Transverse colon (tissue), 4 donors: ENCODE data around the gene BCL6. TPM values are rescaled to one million over a fixed set of nuclear protein-coding genes. Genes with fewer than 3 reads are reported as not detected.

Experiments
- DNase-seq: peaks from one replicate; pipeline ENCODE4 v3.0.0-alpha.2; 2019
- H3K27ac ChIP-seq, 4 donors: fragments of 200-600 bp; sonication (generic); 2 replicates each; pipeline ENCODE4 v1.5.1; 2016 to 2018; ENCODE audit warnings: inconsistent platforms in 4 of 4
- H3K27me3 ChIP-seq: fragments of 200-600 bp; sonication (generic); 2 replicates; pipeline ENCODE4 v1.5.1; 2017; ENCODE audit warnings: inconsistent platforms
- H3K36me3 ChIP-seq, 4 donors: fragments of 200-600 bp; sonication (generic); 2 replicates each; pipeline ENCODE4 v1.5.1; 2017 to 2019; ENCODE audit warnings: inconsistent platforms in 4 of 4
- H3K4me1 ChIP-seq, 4 donors: fragments of 200-600 bp; sonication (generic); 2 replicates each; pipeline ENCODE4 v1.5.1; 2017 to 2020; ENCODE audit warnings: inconsistent platforms in 4 of 4
- H3K4me3 ChIP-seq, 4 donors: fragments of 200-600 bp; sonication (generic); 1 replicate in 1 of 4; 2 replicates in 3 of 4; pipeline versions ENCODE4 v1.5.1 to v1.6.1; 2017 to 2019; ENCODE audit warnings: inconsistent platforms in 4 of 4
- H3K9me3 ChIP-seq, 2 donors: fragments of 200-600 bp; sonication (generic); 2 replicates each; pipeline ENCODE4 v1.5.1; 2017 to 2019; ENCODE audit warnings: inconsistent platforms in 2 of 2
- EP300 ChIP-seq: sonication (generic); formaldehyde crosslinking; IDR thresholded peaks from one replicate; pipeline ENCODE4 v1.6.1; 2017; ENCODE audit warnings: antibody characterized with exemption, low read depth
- POLR2A ChIP-seq: fragments of 450-650 bp; IDR thresholded peaks from one replicate; pipeline ENCODE4 v1.6.1; 2016; ENCODE audit warnings: antibody characterized with exemption, mild to moderate bottlenecking, moderate library complexity
- POLR2AphosphoS5 ChIP-seq, 3 donors: sonication (generic); formaldehyde crosslinking; IDR thresholded peaks; one replicate each; pipeline ENCODE4 v1.6.1; 2016; ENCODE audit warnings: antibody characterized with exemption in 3 of 3
- WGBS, 2 donors: methylation state at CpG; one replicate each; pipeline ENCODE4 v1.1.5; 2018; ENCODE audit warnings: low coverage in 1 of 2; 5-methylcytosine and 5-hydroxymethylcytosine counted together
- in situ Hi-C, 4 donors: fragments of 200-750 bp; cut with MboI; loops; one replicate each; pipeline versions ENCODE4 v1.15.0 to v1.15.1; 2017; ENCODE audit warnings: low sequenced_read_pairs in 3 of 4, low pct_ligation_motif_present in 1 of 4, low pct_unique_long_range_greater_than_20kb in 1 of 4
- intact Hi-C: fragments of 100-400 bp; cut with DNase I; formaldehyde crosslinking; loops from one replicate; pipeline ENCODE4 v1.15.1; 2023; ENCODE audit warnings: low total_unique reads
- total RNA-seq, 4 donors: library from RNA; depleted of rRNA; stranded (reverse); fragments of >200 nt; gene quantifications; one replicate each; pipeline ENCODE4 v1.1.0, GENCODE V29; 2016
- TF ChIP-seq, protein P1 (sequence below), 5 experiments: fragments of 200-600 bp in 3 of 5; fragments of 450-650 bp in 2 of 5; sonication (generic) in 3 of 5; IDR thresholded peaks; 1 replicate in 2 of 5; 2 replicates in 3 of 5; pipeline ENCODE4 v1.5.1; 2016 to 2017; ENCODE audit warnings: antibody characterized with exemption in 5 of 5, inconsistent platforms in 3 of 5, mild to moderate bottlenecking in 2 of 5, moderate library complexity in 1 of 5

Gene BCL6
- total RNA-seq, 4 donors from 2014 or later, result 18.7 to 65.5 (median 32.5) TPM

GRCh38 chr3:187713504-187713903, 31.8 kb downstream of the BCL6 start:
- intact Hi-C loops (no loop called here), in situ Hi-C loops (no loop called here)
- DNase-seq, result no peak
- H3K36me3 ChIP-seq, result no peaks in the 10 kb centered on the region
- peaks cover 0 to 5% (median 0%) of the 10 kb centered on the region in 4 donors for H3K4me1 ChIP-seq
- no peak overlapping the region for H3K4me3 ChIP-seq
- no peaks in the 10 kb centered on the region for H3K9me3 ChIP-seq
- WGBS, 2 donors, result 60 to 79% methylated on average over 2 of the region's 2 CpGs
- TF ChIP-seq POLR2A (no peak), POLR2AphosphoS5 (IDR thresholded peaks at IDR 0.05) (no peak), EP300 (no peak)
- TF ChIP-seq, protein P1, sequence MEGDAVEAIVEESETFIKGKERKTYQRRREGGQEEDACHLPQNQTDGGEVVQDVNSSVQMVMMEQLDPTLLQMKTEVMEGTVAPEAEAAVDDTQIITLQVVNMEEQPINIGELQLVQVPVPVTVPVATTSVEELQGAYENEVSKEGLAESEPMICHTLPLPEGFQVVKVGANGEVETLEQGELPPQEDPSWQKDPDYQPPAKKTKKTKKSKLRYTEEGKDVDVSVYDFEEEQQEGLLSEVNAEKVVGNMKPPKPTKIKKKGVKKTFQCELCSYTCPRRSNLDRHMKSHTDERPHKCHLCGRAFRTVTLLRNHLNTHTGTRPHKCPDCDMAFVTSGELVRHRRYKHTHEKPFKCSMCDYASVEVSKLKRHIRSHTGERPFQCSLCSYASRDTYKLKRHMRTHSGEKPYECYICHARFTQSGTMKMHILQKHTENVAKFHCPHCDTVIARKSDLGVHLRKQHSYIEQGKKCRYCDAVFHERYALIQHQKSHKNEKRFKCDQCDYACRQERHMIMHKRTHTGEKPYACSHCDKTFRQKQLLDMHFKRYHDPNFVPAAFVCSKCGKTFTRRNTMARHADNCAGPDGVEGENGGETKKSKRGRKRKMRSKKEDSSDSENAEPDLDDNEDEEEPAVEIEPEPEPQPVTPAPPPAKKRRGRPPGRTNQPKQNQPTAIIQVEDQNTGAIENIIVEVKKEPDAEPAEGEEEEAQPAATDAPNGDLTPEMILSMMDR (IDR thresholded peaks at IDR 0.05), result no peak
- H3K27me3 ChIP-seq, result no peaks in the 10 kb centered on the region
- no peak overlapping the region for H3K27ac ChIP-seq

DNA sequence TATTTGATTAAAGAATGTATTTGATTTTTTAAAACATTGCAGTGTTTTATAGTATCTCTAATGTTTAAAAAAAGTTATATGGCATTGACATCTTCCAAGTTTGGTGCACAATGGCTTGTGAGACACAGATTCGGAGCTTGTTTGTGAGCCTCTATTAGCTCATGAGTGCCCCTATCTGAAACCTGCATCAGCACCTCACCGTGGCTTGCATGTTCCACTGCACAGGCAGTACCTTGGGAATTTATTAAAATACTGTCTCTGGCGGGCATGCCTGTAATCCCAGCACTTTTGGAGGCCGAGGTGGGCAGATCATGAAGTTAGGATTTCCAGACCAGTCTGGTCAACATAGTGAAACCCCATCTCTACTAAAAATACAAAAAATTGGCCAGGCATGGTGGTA, 36.1 kb downstream of the BCL6 start:
- Histone ChIP-seq H3K36me3 (no peaks in the 10 kb centered on the region), H3K4me1 (peaks cover 0 to 4% (median 0%) of the 10 kb centered on the region in 4 donors), H3K27ac (no peak overlapping the region), H3K27me3 (no peaks in the 10 kb centered on the region), H3K4me3 (no peak overlapping the region), H3K9me3 (no peaks in the 10 kb centered on the region)
- intact Hi-C loops, result no loop called here
- no peak for DNase-seq
- WGBS, 2 donors, result 76 to 96% methylated on average over 3 to 4 of the region's 4 CpGs
- TF ChIP-seq POLR2AphosphoS5 (IDR thresholded peaks at IDR 0.05), result no peak
- no peak for TF ChIP-seq EP300
- TF ChIP-seq, protein P1 (IDR thresholded peaks at IDR 0.05), result no peak
- no peak for TF ChIP-seq POLR2A
- in situ Hi-C loops, result loop anchor here in 1 of 4 donors (10.0 kb wide), 1 partner anchor 484 kb away; no protein-coding TSS in a partner anchor

GRCh38 chr3:187708696-187709095, 36.6 kb downstream of the BCL6 start:
- TF ChIP-seq, protein P1 (IDR thresholded peaks at IDR 0.05), result no peak
- TF ChIP-seq POLR2A (no peak), EP300 (no peak), POLR2AphosphoS5 (IDR thresholded peaks at IDR 0.05) (no peak)
- no peaks in the 10 kb centered on the region for H3K4me1 ChIP-seq
- no peak overlapping the region for H3K27ac ChIP-seq
- H3K4me3 ChIP-seq, result no peak overlapping the region
- intact Hi-C loops, result no loop called here
- in situ Hi-C loops, result loop anchor here in 1 of 4 donors (10.0 kb wide), 1 partner anchor 484 kb away; no protein-coding TSS in a partner anchor
- no peaks in the 10 kb centered on the region for H3K27me3 ChIP-seq
- no peaks in the 10 kb centered on the region for H3K9me3 ChIP-seq
- no peak for DNase-seq
- no peaks in the 10 kb centered on the region for H3K36me3 ChIP-seq

GRCh38 chr3:187706971-187707370, 38.3 kb downstream of the BCL6 start:
- intact Hi-C loops, result no loop called here

More at GRCh38 chr3:187706971-187707370, 38.3 kb downstream of the BCL6 start:
- Histone ChIP-seq H3K9me3 (no peaks in the 10 kb centered on the region), H3K27ac (no peak overlapping the region), H3K27me3 (no peaks in the 10 kb centered on the region), H3K4me1 (no peaks in the 10 kb centered on the region), H3K36me3 (no peaks in the 10 kb centered on the region), H3K4me3 (no peak overlapping the region)
- 76 to 100% methylated on average over 2 of the region's 2 CpGs for whole genome bisulfite sequencing, 2 donors
- DNase-seq, result peak; percentile 23
- in situ Hi-C loops, result loop anchor here in 1 of 4 donors (10.0 kb wide), 1 partner anchor 482 kb away; no protein-coding TSS in a partner anchor
- no peak for TF ChIP-seq POLR2AphosphoS5 (IDR thresholded peaks at IDR 0.05)
- TF ChIP-seq, protein P1 (IDR thresholded peaks at IDR 0.05), result no peak
- no peak for TF ChIP-seq EP300
- TF ChIP-seq POLR2A, result no peak
